Measurements from ENCODE around the gene HEBP2.

HEBP2 gene

GRCh38 chr6:138418118-138418742 lies 14.2 kb downstream of the HEBP2 start:
- no peak for DNase-seq
- Histone ChIP-seq H3K36me3 (replicated peaks) (peaks cover 4% of the 10 kb centered on the region), H3K27ac (no peak overlapping the region), H3K4me3 (ENCODE audit: low read depth, low read length) (no peak overlapping the region), H3K27me3 (replicated peaks) (no peaks in the 10 kb centered on the region)
- TF ChIP-seq CTCF (IDR thresholded peaks at IDR 0.05; ENCODE audit: low read depth, low read length, missing control alignments): no peak
- in situ Hi-C loops (cut with HindIII; ENCODE audit: low pct_ligation_motif_present, low sequenced_read_pairs): no loop called here

- Histone ChIP-seq H3K27ac (no peak overlapping the region), H3K4me3 (ENCODE audit: low read depth, low read length) (no peak overlapping the region), H3K36me3 (replicated peaks) (peaks cover 10% of the 10 kb centered on the region), H3K27me3 (replicated peaks) (no peaks in the 10 kb centered on the region)
- in situ Hi-C loops (cut with HindIII; ENCODE audit: low pct_ligation_motif_present, low sequenced_read_pairs): no loop called here
- no peak for DNase-seq
- no peak for TF ChIP-seq CTCF (IDR thresholded peaks at IDR 0.05; ENCODE audit: low read depth, low read length, missing control alignments)
These were observed 15.7 kb downstream of the HEBP2 start for GRCh38 chr6:138419766-138420165.

- in situ Hi-C loops (cut with HindIII; ENCODE audit: low pct_ligation_motif_present, low sequenced_read_pairs): no loop called here
- Histone ChIP-seq H3K27ac (no peak overlapping the region), H3K27me3 (replicated peaks) (no peaks in the 10 kb centered on the region), H3K4me3 (ENCODE audit: low read depth, low read length) (no peak overlapping the region), H3K36me3 (replicated peaks) (peaks cover 10% of the 10 kb centered on the region)
- DNase-seq: no peak
- TF ChIP-seq CTCF (IDR thresholded peaks at IDR 0.05; ENCODE audit: low read depth, low read length, missing control alignments): no peak
These were observed 16.3 kb downstream of the HEBP2 start for GRCh38 chr6:138420356-138420755.

GRCh38 chr6:138421089-138421488 lies 17.1 kb downstream of the HEBP2 start:
- Histone ChIP-seq H3K27ac (no peak overlapping the region), H3K36me3 (replicated peaks) (peaks cover 10% of the 10 kb centered on the region), H3K27me3 (replicated peaks) (no peaks in the 10 kb centered on the region), H3K4me3 (ENCODE audit: low read depth, low read length) (no peak overlapping the region)
- no peak for DNase-seq
- no peak for TF ChIP-seq CTCF (IDR thresholded peaks at IDR 0.05; ENCODE audit: low read depth, low read length, missing control alignments)
- in situ Hi-C loops (cut with HindIII; ENCODE audit: low pct_ligation_motif_present, low sequenced_read_pairs): no loop called here

GRCh38 chr6:138421608-138422007 lies 17.6 kb downstream of the HEBP2 start:
- no peak overlapping the region for H3K27ac ChIP-seq
- no peaks in the 10 kb centered on the region for H3K27me3 ChIP-seq (replicated peaks)
- H3K4me3 ChIP-seq (ENCODE audit: low read depth, low read length): no peak overlapping the region
- no peak for DNase-seq
- TF ChIP-seq CTCF (IDR thresholded peaks at IDR 0.05; ENCODE audit: low read depth, low read length, missing control alignments): no peak
- peaks cover 10% of the 10 kb centered on the region for H3K36me3 ChIP-seq (replicated peaks)
- in situ Hi-C loops (cut with HindIII; ENCODE audit: low pct_ligation_motif_present, low sequenced_read_pairs): no loop called here

GRCh38 chr6:138422861-138423260 lies 18.8 kb downstream of the HEBP2 start:
- no peak overlapping the region for H3K27ac ChIP-seq
- peaks cover 10% of the 10 kb centered on the region for H3K36me3 ChIP-seq (replicated peaks)
- no peak for DNase-seq
- in situ Hi-C loops (cut with HindIII; ENCODE audit: low pct_ligation_motif_present, low sequenced_read_pairs): no loop called here
- no peaks in the 10 kb centered on the region for H3K27me3 ChIP-seq (replicated peaks)
- no peak for TF ChIP-seq CTCF (IDR thresholded peaks at IDR 0.05; ENCODE audit: low read depth, low read length, missing control alignments)
- H3K4me3 ChIP-seq (ENCODE audit: low read depth, low read length): no peak overlapping the region
